HG03135 (cell line): ENCODE measurements around the gene PFDN4.

ENCODE experiments used
- ATAC-seq: cut with Tn5 transposase; IDR thresholded peaks from one replicate; pipeline ENCODE4 v1.9.1; 2021; ENCODE audit warnings: mild to moderate bottlenecking, moderate library complexity; ENCODE audit not compliant: unreplicated experiment

Gene PFDN4

GRCh38 chr20:54200487-54201267 is 7.2 kb upstream of the PFDN4 start:
- no peak for ATAC-seq

- ATAC-seq: no peak
Observed at GRCh38 chr20:54201268-54201846, 6.5 kb upstream of the PFDN4 start.

- no peak for ATAC-seq
Observed at GRCh38 chr20:54203281-54203680, 4.6 kb upstream of the PFDN4 start.

GRCh38 chr20:54204063-54204462 is 3.8 kb upstream of the PFDN4 start:
- ATAC-seq: no peak

- no peak for ATAC-seq
Observed at GRCh38 chr20:54204481-54204880, 3.4 kb upstream of the PFDN4 start.

- ATAC-seq: no peak
Observed at GRCh38 chr20:54205450-54205849, 2.4 kb upstream of the PFDN4 start.

- ATAC-seq: no peak
Observed at GRCh38 chr20:54207053-54207742, 689 bp upstream of the PFDN4 start.

GRCh38 chr20:54208548-54209176 is 775 bp downstream of the PFDN4 start:
- ATAC-seq: peak; percentile 26

GRCh38 chr20:54209216-54209813 is 1.4 kb downstream of the PFDN4 start:
- no peak for ATAC-seq

GRCh38 chr20:54212226-54212625 is 4.3 kb downstream of the PFDN4 start:
- no peak for ATAC-seq

GRCh38 chr20:54212871-54213270 is 5.0 kb downstream of the PFDN4 start:
- ATAC-seq: no peak

- ATAC-seq: no peak
Observed at GRCh38 chr20:54214566-54214965, 6.7 kb downstream of the PFDN4 start.

- no peak for ATAC-seq
Observed at GRCh38 chr20:54215157-54215789, 7.4 kb downstream of the PFDN4 start.

GRCh38 chr20:54217762-54218161 is 9.9 kb downstream of the PFDN4 start:
- ATAC-seq: no peak

- no peak for ATAC-seq
Observed at GRCh38 chr20:54218470-54218869, 10.6 kb downstream of the PFDN4 start.

- ATAC-seq: no peak
Observed at GRCh38 chr20:54219751-54220426, 12.0 kb downstream of the PFDN4 start.

- ATAC-seq: no peak
Observed at GRCh38 chr20:54220722-54221121, 12.8 kb downstream of the PFDN4 start.

- ATAC-seq: no peak
Observed at GRCh38 chr20:54221353-54221752, 13.5 kb downstream of the PFDN4 start.

GRCh38 chr20:54221996-54222890 is 14.4 kb downstream of the PFDN4 start:
- no peak for ATAC-seq
